Stimulated activated CD8-positive, alpha-beta memory T cell treated with anti-CD3 and anti-CD28 coated beads, Interleukin-7, amount 100 ng/mL, for 24 hours (primary cell): ENCODE measurements around the gene ZNF366.

Source experiments
- DNase-seq: peaks from one replicate; pipeline ENCODE4 v3.0.0-alpha.2; 2020; ENCODE audit warnings: low read depth

ZNF366 gene

DNA sequence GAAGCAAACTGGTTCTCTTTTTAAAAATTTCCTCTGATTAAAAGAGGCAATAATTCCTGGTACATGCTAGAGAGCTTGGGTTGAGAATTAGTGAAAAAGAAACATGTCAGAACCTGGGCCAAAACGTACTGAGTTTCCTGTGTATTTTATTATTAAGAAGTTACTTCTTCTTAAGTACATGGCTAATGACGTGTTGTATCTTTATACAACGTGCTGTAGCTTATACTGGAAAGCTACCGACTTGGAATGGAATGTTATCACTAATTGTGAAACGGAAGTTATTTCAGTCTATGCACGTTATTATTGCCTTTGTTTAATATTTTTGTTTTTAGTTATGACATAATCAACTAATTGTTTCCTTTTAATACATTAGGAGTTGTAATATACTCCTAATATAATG lies 43.1 kb downstream of the ZNF366 start:
- DNase-seq: no peak

DNA sequence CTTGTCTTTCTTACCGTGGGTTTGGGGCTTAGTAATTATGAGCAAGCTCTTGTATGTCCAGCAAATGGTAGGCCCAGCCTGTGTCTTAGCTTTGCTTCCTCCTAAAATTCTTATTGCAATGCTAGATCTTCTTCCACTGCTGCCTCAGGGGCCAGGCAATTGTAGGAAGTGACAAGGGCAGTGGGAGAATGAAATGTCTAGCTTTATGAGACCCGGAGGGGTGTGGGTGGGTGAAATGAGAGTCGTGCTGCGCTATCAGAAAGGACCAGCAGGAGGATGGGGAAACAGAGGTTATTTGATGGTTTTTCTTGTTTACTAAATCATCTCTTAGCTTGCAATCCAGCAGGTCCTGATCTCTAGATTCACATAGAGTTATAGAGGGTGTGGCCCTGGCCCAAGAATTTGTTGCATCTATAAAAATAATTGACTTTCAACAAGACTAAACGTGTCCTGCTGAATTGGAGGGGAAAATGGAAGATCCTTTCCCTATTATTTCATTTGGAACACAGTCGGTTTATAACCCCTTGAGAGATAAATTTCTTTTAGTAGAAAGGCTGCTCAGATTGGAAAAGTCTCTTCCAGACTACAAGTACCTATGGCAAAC lies 43.7 kb downstream of the ZNF366 start:
- no peak for DNase-seq

DNA sequence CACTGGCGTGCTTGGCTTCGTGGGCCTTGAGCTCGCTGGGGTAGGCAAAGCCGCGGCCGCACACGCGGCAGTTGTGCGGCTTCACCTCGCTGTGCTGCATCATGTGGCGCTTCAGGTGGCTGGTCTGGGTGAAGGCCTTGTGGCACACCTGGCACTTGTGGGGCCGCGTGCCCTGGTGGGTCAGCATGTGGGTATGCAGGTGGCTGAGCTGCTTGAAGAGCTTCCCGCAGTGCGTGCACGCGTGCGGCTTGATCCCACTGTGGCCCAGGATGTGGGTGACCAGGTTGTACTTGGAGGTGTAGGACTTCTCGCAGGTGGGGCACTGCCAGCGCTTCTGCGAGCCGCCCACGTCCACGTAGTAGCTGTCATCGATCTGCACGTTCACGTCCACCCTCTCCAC lies 46.8 kb downstream of the ZNF366 start:
- no peak for DNase-seq

GRCh38 chr5:72459913-72460312 lies 47.3 kb downstream of the ZNF366 start:
- DNase-seq: no peak

- DNase-seq: no peak
Observed at GRCh38 chr5:72459089-72459661, 48.0 kb downstream of the ZNF366 start.

DNA sequence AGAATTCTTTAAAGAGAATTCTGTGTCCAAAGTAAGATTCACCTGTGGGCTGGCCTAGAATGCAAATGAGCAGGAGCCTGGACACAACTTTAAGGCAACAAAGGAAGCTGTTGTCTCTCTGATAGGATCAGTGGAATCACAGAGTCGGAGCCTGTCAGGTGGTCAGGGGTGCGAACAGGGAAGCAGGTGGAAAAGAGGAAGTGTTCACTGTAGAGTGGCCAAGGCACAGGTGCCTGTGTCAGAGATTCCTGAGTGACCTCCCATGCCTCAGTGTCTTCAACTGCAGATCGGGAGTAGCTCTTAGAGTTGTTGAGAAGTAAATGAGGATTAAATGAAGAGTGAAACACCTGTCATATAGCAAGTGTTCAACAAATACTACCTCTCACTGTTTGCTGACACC lies 48.8 kb downstream of the ZNF366 start:
- DNase-seq: no peak

- DNase-seq: no peak
Observed at GRCh38 chr5:72457491-72457890, 49.7 kb downstream of the ZNF366 start.

DNA sequence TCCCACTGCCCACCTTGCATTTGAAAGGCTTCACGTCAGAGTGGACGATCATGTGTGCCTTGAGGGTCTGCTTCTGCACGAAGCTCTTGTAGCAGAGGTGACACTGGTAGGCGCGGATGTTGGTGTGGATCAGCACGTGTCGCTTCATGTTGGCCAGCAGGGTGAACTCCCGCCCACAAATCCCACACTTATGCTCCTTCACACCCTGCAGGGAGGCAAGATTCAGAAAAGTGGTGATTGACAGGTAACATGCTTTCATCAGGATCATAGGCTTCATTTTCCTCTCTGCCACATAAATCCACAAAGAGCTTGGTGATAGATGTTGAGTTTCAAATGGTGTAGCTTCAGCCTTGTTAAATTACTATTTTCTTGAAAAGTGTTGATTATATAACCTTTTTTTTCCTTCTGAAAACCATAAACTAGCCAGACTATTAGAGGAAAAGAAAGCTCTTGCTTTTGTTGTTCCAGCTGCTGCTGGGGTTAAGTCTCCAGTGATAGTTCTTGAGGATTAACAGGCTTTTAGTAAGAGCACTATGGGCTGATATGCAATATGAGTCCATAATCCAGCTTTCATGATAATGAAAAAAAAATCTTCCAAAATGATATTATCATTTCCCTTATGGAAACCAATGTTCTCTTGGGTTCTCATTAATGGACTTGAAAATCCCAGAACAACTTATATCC lies 50.7 kb downstream of the ZNF366 start:
- no peak for DNase-seq

- no peak for DNase-seq
Observed at GRCh38 chr5:72455476-72455875, 51.7 kb downstream of the ZNF366 start.

- no peak for DNase-seq
Observed at GRCh38 chr5:72454996-72455395, 52.2 kb downstream of the ZNF366 start.

GRCh38 chr5:72453246-72453775 lies 53.9 kb downstream of the ZNF366 start:
- no peak for DNase-seq

DNA sequence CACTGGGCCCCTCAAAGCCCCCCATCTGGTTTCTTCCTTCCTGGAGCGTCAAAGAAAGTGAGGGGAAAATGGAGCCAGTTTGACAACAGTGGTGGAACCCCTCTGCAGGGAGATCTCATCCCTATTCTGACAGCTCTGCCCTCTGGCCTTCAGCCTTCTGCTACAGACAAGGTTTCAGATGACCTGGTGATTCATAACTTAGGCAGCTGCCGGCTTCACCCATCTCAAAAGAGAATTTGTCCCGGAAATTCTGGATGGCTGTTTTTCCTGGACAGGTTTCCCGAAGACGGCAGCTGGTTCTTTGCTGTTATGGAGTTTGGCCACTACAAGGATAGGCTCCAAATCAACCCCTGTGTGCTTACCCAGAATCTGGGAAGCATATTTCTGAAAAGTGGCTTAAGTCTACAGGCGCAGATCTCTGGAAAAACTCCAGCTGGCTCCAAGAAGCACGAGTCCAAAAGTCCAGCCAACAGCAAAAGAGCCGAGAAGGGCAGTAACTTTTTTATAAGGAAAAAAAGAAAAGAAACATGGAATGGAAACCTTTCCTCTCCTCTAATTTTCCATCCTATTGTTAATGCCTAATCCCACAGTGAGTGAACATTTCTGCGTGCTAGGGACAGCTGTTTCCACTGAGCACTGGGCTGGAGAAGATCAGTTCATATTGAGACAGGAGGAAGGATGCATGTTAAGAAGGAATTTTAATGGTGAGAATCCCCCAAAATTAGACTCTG lies 54.5 kb downstream of the ZNF366 start:
- no peak for DNase-seq

- DNase-seq: no peak
Observed at GRCh38 chr5:72451741-72452505, 55.3 kb downstream of the ZNF366 start.

DNA sequence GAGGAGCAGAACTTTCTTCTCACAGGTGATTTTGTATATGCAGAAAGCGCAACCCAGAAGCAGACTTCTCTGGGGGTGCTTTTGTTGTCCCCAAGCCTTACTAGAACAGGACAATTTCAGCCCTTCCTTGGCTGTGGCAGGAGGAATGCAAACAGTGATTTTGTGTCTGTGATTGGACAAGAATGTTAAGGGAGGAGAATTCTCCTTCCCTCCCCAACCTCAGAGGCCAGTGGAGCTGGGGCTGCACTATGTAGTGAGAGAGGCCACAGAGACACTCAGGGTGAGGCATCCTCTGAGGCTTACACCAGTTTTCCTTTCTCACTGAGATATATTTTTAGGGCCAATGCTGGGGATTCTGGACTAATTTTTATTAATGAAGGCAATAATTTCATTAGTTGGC lies 58.8 kb downstream of the ZNF366 start:
- no peak for DNase-seq

- DNase-seq: no peak
Observed at GRCh38 chr5:72447751-72448150, 59.5 kb downstream of the ZNF366 start.

DNA sequence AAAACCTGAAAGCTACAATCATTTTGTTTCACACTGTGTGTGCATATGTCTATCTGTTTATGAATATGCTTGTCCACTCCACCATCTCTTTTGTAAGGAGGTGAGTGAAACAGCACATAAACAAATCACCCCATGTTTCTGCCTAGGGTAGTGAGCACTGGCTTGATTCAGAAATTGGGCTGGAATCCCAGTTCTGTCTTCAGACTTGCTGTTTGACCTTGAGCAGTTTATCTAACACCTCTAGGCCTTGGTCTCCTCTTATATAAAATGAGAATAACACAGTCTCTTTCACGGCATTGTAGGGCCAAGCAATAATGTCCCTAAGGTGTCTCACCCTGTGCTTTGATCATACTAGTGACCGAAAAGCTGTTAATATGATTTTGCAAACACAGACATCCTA lies 61.2 kb downstream of the ZNF366 start:
- DNase-seq: no peak

GRCh38 chr5:72443883-72444282 lies 63.3 kb downstream of the ZNF366 start:
- no peak for DNase-seq

- DNase-seq: no peak
Observed at GRCh38 chr5:72441862-72442540, 65.2 kb downstream of the ZNF366 start.

GRCh38 chr5:72441094-72441723 lies 66.0 kb downstream of the ZNF366 start:
- no peak for DNase-seq

- no peak for DNase-seq
Observed at GRCh38 chr5:72440207-72440638, 67.0 kb downstream of the ZNF366 start.

- DNase-seq: no peak
Observed at GRCh38 chr5:72439192-72439591, 68.0 kb downstream of the ZNF366 start.
